MV-4-11 (cell line): ENCODE data around the gene LHFPL5.

Experiments used
- DNase-seq: peaks from one replicate; lab custom pipeline; 2025; lab: John Stamatoyannopoulos, UW

The LHFPL5 gene

DNA sequence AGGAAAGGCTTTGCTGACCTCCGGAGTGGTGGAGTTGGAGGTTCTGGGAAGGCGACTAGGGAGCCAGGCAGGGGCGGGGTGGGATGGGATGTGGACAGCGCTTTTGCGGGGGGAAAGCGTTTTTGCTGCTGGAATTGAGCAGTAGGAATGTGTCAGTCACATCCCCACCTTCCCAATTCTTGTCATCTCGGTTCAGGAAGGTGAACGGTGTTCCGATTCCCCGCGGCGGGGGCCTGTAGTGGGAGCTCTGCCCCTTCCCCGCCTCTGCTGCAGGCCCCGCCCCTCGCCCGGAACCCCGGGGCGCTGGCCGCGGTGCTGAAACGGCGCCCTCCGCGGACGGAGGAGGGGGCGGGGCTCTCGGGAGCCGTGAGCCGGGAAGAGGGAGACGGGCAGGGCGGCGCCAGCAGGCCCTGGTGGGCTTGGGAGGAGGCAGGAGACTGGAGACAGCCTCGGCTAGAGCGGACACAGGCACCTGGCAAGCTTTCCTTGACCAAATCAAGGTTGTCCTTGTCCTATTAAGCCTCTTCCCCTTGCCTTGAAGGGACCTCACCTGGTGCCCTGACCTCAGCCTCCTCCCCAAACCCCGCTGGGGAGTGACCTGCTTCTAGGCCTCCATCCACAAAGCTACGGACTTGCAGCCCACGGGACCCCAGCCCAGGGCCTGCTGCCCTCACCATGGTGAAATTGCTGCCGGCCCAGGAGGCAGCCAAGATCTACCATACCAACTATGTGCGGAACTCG, at the start of gene LHFPL5:
Gene LHFPL5 (plus strand): TSS at position 357 of the 741 bp plus-strand sequence. CDS start 319 bp downstream, at position 676.
- no peak for DNase-seq

DNA sequence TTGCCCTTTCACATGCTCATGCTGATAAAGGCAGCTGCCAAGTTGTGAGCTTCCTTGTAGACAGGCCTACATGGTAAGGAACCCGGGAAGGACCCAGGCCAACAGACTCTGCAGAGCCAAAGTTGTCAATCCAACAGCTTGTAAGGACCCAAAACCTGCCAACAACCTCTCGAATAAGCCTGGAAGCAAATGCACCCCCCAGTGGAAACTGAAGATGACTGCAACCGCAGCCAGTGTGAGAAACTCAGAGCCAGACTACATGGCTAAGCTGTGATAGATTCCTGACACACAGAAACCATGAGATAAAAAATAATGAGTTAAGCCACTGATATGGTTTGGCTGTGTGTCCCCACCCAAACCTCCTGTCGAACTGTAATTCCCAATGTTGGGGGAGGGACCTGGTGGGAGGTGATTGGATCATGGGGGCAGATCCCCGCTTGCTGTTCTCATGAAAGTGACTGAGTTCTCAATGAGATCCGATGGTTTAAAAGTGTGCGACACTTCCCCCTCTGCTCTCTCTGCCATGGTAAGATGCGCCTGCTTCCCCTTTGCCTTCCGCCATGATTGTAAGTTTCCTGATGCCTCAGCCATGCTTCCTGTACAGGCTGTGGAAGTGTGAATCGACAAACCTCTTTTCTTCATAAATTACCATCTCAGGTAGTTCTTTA, 47.6 kb upstream of the LHFPL5 start:
- DNase-seq, result no peak

DNA sequence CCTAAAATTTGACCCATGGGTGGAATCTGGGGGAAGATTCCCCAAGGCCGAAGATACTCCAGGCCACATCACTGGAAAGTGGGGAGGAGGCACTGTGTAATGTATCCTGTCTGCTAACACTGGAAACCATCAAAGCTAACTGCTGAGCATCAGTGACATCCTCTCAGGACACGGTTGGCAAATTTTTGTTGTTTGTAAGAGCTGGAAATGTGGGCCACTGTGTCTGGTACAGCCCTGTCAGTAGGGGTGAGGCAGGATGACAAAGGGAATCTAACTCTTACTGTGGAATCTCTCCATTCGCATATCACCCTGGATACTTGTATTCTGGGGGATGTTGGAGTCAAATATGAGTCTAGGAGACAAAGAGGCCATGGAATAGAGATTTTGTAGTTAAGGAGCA, 45.7 kb upstream of the LHFPL5 start:
- DNase-seq, result no peak

DNA sequence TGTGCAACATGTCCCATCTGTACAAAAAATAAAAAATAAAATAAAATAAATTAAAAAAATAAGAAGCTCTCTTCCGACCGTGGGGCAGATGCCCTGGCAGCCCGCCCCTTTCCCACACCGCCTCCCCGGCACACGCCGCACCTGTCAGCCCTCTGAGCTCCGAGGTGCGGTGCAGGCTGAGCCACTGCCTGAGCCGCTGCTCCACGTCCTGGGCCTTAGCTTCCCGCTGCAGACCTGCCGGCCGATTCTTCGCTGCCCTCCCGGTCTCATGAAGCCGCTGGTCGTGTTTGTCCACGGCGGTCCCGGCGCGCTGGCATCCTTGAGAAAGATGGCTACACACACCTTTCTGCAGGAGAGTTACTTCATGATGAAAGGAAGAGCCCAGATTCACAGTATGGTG, 39.4 kb upstream of the LHFPL5 start:
- DNase-seq, result no peak

DNA sequence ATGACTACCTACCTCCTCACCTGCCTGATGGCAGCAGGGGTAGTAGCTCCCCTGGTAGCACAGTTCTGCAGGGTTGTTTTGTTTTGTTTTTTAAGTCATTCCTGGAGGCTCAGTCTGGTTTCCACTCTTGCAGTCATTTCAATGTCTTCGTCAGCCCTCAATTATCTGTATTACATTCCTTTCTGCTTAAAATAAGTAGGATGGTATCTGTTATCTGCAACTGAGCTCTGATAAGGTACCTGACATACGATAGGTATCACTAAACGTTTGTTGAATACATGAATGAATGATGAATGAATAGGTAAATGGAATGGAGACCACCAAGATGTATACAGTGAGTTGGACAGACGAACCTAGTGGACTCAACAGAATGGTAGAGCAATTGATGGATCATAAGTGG, 35.9 kb upstream of the LHFPL5 start:
- DNase-seq, result no peak

DNA sequence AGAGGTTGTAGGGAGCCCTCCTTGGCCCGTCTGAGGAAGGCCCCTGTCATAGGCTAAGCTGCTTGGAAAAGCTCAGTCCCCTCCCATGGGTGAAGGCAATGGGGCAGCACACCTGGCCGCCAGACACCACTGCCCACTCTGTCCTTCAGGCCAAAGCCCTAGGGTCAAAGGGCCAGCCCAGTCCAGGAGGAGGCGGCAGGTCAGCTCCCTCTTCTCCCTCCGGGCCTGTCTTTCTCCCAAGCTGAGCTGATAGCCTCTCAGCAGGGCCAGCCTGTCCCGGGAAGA, 33.9 kb upstream of the LHFPL5 start:
- no peak for DNase-seq

DNA sequence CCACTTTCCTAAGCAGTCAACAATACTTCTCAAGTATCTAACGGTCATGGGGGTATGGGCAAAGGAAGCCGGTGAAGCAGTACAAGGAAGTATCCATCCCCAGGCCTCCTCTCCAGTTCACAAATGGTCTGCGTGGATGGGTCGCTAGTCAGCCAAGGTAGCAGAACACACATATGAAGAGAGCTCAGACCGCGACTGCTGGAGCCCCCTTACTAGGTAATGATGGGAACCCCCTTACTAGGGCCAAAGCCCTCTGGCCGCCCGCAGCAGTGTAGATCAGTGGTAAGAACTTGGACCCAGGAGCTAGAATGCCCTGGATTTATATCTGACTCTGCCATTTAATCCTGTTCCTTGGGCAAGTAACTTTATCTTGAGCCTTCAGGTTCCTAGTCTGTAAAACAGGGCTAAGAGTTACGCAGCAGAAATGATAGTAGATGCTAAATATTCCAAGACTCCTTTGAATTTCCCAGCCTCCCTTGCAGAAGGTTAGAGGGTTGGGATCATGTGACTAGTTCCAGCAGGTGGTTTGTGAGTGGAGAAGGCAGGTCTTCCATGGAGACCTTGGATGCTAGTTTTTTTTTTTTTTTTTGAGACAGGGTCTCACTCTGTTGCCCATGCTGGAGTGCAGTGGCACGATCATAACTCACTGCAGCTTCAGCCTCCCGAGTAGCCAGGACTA, 30.9 kb upstream of the LHFPL5 start:
- DNase-seq, result no peak

DNA sequence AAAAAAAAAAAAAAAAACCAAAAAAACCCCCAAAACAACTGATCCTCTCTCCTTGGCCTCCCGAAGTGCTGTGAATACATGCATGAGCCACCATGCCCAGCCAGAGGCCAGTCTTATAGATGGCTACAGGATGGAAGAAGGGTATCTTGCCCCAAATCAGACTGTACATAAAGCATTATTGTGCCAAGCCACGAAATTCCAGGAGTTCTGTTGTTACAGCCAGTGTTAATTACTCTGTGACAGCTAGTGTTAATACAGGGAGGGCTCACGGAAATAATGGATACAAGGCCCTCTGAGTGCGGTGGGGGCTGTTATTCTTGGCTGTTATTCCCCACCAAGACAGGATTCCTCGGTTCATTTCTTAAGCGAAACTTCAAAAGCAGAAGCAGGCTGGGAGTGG, 30.1 kb upstream of the LHFPL5 start:
- DNase-seq, result peak; percentile 33

DNA sequence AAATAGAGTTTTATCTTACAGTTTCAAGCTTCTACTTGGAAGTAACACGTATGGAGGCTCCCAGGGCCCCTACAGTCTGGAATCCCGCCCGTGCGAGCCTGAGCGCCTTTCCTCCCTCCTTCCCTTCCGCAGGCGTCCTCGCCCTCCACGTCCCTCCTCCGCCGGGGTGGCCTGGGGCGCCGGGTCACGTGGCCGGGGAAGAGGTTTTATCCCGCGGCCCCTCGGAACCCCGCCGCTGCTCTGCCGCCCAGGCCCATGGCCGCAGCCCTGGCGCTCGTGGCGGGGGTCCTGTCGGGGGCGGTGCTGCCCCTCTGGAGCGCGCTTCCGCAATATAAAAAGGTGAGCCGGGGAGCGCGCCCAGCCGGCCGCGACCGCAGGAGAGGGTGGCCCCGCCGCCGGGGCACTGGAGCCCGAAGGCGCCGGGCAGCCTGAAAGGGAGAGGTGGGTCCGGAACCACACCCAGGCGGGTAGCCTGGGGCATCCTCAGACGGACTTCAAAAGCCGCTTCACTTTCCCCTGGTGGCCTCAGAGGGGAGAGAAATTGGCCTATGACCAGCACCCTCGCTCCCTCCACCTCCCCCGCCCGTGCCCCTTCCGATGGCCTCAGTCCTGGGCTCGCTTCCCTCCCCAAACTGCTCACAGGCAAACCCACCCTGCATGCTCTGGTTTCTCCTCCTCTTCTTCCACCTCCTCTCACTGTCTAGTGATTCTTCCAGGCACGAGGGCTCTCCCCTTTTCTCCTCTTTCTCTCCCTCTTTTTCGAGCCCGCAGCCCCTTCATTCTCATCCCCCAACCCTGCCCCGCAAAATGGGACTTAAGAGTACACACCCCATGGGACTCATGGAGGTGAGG, 28.6 kb upstream of the LHFPL5 start, which contains the start of gene CLPSL2:
Gene CLPSL2 (plus strand): TSS at position 235 of the 852 bp plus-strand sequence. CDS start 21 bp downstream, at position 256.
- no peak for DNase-seq

DNA sequence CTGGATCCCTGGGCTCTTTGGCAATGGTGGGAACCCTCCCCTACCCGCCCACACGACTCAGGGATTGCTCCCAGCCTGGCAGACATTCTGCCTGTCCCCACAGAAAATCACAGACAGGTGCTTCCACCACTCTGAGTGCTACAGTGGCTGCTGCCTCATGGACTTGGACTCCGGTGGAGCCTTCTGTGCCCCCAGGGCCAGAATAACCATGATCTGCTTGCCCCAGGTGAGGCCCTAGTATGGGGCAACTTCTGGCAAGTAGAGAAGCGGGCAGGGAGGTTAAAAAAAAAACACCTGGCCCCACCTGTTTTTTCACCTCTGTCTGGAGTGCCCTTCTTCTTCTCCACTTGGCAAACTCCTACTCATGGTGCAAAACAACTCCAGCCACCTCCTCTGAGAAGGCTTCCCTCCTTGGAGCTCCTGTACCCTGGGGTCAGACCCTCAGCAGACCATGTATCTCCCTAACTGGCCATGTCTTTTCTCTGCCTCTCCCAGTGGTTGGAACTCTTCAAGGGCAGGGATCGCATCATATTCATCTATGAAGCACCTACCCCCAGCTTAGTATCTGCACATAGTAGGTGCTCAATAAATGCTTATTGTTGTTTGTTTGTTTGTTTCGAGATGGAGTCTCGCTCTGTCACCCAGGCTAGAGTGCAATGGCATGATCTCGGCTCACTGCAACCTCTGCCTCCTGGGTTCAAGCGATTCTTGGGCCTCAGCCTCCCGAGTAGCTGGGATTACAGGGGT, 27.6 kb upstream of the LHFPL5 start:
- no peak for DNase-seq

DNA sequence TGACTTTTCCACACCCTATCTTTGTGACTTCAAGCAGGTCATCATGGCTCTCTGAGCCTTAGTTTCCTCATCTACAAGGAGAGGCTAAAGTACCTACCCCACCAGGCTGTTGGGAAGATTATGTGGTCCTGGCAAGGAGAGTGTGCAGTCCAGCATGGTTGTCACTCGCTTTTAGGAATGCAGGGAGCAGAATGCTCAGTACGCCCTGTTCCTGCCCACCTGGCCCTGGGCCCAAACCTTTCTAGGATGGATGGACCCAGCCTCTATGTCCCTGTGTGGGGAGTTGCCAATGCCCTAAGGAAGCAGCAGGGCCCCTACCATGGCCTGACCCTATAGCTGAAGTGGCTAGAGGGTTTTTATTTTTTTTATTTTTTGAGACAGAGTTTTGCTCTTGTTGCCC, 26.7 kb upstream of the LHFPL5 start:
- no peak for DNase-seq

DNA sequence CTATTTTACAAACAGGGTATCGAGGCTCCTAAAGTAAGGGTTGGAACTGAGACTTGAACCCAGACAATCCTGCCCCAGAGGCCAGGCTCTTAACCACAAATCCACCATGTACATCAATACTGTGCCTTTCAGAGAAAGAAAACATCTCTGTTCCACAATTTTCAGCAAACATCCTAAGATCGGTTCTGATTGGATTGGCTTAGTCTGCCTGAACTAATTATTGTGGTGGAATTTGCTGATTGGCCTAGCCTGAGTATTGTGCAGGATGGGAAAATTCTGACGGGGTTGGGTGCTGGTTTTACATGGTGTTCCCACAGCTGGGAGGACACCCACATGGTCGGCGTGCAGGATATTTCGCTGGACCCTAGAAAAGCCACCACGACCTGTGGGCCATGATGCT, 24.4 kb upstream of the LHFPL5 start, which contains the start of gene CLPSL1:
Gene CLPSL1 (plus strand): TSS at position 301 of the 400 bp plus-strand sequence. CDS start 92 bp downstream, at position 393.
- DNase-seq, result no peak

DNA sequence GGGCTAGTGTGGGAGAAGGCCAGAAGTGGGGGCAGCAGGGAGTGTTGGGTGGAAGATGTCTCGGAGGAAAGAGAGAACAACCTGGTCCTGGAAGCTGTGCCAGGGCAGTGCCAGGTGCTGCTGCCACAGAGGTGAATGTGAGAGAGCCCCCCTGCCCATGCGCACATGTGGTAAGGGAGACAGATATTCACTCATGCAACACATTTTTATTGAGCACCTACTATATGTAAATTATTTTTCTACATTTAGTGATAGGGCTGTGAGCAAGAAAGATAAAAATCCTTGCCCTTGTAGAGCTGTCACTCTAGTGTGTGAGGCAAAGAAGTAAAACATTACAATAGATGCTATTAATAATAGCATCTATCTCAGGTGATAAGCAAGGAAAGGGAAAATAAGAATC, 23.9 kb upstream of the LHFPL5 start:
- no peak for DNase-seq

DNA sequence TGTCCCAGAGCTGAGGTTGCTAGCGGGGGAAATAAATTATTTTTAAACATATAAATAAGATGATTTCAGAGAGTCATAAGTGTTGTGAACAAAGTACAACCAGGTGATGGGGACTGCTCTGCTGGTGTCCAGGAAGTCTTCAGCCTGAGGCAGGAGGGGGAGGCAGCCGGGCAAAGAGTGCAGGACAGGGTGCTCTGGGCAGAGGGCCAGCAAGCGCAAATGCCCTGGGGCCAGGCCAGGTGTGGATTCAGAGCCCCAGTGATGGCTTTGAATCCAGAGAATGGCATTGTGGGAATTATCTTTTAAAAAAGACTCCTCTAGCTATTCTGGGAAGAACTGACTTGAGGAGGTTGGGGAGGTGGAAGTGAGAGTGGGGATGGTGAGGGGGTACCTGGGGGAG, 22.7 kb upstream of the LHFPL5 start:
- DNase-seq, result no peak

DNA sequence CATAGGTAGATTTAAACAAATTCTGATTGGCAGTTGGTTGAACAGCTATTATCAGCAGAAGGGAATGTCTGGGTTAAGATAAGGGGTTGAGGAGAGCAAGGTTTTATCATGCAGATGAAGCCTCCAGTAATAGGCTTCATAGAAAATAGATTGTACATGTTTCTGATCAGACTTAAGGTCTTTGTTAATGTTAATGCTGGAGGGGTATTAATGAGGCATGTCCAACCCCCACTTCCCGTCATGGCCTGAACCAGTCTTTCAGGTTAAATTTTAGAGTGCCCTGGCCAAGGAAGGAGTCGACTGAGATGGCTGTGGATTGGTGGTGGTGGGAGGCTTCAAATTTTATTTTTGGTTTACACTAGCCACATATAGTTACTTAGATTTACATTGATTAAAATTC, 21.0 kb upstream of the LHFPL5 start:
- no peak for DNase-seq

DNA sequence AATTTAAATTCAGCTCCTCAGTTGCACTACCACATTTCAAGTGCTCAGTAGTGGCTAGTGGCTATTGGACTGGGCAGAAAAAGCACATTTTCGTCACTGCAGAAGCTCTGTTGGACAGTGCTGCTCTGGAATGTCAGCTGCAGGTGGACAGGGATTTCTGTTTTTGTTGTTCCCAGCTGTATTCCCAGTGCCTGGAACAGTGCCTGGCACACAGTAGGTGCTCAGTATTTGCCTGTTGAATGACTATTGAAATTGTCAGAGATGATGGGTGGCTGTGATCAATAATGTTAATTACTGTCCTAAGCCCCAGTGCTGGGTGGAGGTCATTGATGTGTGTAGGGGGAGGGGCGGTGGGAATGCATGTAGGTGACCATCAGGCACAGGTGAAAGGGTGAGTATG, 18.9 kb upstream of the LHFPL5 start:
- DNase-seq, result no peak

DNA sequence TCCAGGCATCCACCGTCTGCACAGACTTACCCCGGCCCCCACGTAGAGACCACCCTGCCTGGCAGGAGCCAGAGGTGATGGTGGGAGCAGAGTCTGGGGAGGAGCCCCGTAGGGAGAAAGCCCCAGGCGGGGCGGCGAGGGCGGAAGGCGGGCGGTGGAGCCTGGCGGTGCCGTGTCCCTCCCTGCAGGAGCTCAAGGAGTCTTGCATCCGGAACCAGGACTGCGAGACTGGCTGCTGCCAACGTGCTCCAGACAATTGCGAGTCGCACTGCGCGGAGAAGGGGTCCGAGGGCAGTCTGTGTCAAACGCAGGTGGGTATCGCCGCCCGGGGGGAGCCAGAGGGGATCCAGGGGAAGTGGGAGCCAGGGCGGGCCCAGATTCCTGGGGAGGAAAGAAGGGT, 18.3 kb upstream of the LHFPL5 start:
- no peak for DNase-seq

DNA sequence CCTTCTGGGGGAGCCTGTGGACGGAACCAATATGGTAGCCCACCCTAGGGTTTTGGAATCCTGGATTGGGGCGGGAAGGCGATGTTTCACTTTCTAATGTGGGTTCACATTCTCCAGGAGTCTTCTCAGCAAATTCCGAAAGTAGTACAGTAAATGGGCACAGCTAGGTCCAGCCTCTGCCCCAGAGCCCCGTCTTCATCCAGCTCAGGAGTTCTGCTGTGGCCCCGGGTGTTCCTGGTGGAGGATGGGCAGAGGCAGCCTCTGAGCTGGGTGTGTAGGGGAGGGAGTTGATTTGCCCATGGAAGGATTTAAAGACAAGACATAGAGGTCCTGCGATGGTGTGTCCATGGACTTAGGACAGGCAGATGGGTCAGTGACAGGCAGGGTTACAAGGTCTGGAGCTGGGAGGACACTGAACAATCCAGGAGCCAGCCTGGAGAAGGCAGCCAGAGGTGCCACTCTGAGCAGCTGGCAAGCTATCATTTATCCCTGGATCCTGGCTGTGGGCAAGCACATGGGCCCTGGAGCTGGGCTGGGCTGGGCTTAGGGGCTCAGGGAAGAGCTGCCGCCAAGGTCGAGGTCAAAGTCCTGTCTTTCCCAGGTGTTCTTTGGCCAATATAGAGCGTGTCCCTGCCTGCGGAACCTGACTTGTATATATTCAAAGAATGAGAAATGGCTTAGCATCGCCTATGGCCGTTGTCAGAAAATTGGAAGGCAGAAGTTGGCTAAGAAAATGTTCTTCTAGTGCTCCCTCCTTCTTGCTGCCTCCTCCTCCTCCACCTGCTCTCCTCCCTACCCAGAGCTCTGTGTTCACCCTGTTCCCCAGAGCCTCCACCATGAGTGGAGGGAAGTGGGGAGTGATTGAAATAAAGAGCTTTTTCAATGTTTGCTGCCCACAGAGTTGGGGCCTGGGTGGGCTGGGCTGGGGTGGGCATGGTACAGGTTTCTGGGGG, 17.6 kb upstream of the LHFPL5 start:
- DNase-seq, result no peak

DNA sequence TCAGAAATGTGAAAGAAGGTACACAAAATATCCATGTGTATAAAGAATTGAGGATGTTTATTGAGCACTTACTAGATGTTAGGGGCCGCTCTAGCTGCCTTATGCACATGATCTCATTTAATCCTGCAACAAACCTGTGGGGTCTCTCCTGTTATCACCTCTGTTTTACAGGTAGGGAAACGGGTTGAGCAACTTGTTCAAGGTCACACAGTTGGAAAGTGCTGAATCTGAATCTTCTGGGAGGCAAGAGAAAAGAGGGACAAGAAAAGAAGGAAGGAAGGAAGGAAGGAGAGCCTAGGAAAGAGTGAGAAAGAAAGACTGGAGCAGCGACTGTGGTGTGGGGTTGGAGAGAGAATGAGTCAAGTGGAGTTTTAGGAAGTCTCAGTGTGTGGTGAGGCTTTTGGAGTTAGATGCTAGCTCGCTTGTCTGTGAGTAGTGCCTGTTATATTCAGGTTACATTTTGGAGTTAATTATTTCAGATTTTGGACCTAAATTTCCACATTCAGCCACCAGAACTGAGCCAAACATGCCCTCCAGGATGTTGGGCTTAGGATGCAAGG, 16.6 kb upstream of the LHFPL5 start:
- DNase-seq, result no peak

DNA sequence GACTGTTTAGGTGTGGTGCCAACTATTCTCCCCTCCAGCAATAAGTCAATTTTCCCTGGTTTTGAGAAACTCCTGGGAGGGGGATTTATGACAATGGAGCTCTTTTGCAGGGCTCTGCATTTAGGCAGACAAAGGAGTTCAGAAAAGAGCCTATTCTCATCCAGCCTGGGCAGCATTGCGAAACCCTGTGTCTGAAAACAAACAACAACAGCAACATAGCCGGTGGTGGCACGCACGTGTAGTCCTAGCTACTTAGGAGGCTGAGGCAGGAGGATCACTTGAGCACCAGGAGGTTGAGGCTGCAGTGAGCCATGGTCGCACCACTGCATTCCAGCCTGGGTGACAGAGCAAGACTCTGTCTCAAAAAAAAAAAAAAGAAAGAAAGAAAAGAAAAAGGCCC, 14.5 kb upstream of the LHFPL5 start:
- no peak for DNase-seq
